GM23248 (cell line): ENCODE data around the gene FADS1. TPM values are rescaled to one million over a fixed set of nuclear protein-coding genes. Genes with fewer than 3 reads are reported as not detected.

Source experiments
- DNase-seq: peaks from one replicate; pipeline ENCODE4 v3.0.0-alpha.2; 2015
- H2AFZ ChIP-seq: fragments of 200-600 bp; sonication (generic); 2 replicates; pipeline ENCODE4 v1.6.1; 2016; ENCODE audit warnings: antibody characterized with exemption
- H3F3A ChIP-seq: fragments of 200-600 bp; sonication (generic); 2 replicates; pipeline ENCODE4 v1.6.1; 2016; ENCODE audit warnings: mild to moderate bottlenecking, antibody characterized with exemption, mixed run types; ENCODE audit not compliant: insufficient read depth
- H3K27ac ChIP-seq: fragments of 200-600 bp; sonication (generic); 2 replicates; pipeline ENCODE4 v1.5.1; 2016; ENCODE audit warnings: mild to moderate bottlenecking
- H3K27me3 ChIP-seq: fragments of 200-600 bp; sonication (generic); replicated peaks from 2 replicates; pipeline ENCODE4 v1.6.1; 2016; ENCODE audit warnings: mild to moderate bottlenecking; ENCODE audit not compliant: insufficient read depth
- H3K36me3 ChIP-seq: fragments of 200-600 bp; sonication (generic); 2 replicates; pipeline ENCODE4 v1.6.1; 2016; ENCODE audit warnings: low read depth, mild to moderate bottlenecking
- H3K4me1 ChIP-seq: fragments of 200-600 bp; sonication (generic); 2 replicates; pipeline ENCODE4 v1.6.1; 2016; ENCODE audit warnings: mild to moderate bottlenecking; ENCODE audit not compliant: insufficient read depth
- H3K4me2 ChIP-seq: fragments of 200-600 bp; sonication (generic); one replicate; pipeline ENCODE4 v1.6.1; 2016; ENCODE audit warnings: mild to moderate bottlenecking; ENCODE audit not compliant: unreplicated experiment
- H3K4me3 ChIP-seq: fragments of 200-600 bp; sonication (generic); 2 replicates; pipeline ENCODE4 v1.5.1; 2016; ENCODE audit warnings: mild to moderate bottlenecking
- H3K79me2 ChIP-seq: fragments of 200-600 bp; sonication (generic); 2 replicates; pipeline ENCODE4 v1.6.1; 2016; ENCODE audit warnings: mild to moderate bottlenecking; ENCODE audit not compliant: insufficient read depth
- H3K9ac ChIP-seq: fragments of 200-600 bp; sonication (generic); 2 replicates; pipeline ENCODE4 v1.6.1; 2016; ENCODE audit warnings: mild to moderate bottlenecking
- H3K9me2 ChIP-seq: fragments of 200-600 bp; sonication (generic); 2 replicates; pipeline ENCODE4 v1.6.1; 2016; ENCODE audit warnings: mixed run types, mild to moderate bottlenecking, moderate library complexity; ENCODE audit not compliant: insufficient read depth
- H3K9me3 ChIP-seq: fragments of 200-600 bp; sonication (generic); one replicate; pipeline ENCODE4 v1.6.1; 2017; ENCODE audit warnings: low read depth
- H4K20me1 ChIP-seq: fragments of 200-600 bp; sonication (generic); 2 replicates; pipeline ENCODE4 v1.6.0; 2016; ENCODE audit not compliant: insufficient read depth
- EZH2 ChIP-seq: fragments of 200-600 bp; sonication (generic); IDR thresholded peaks from 2 replicates; pipeline ENCODE4 v1.6.1; 2018; ENCODE audit warnings: antibody characterized with exemption, mild to moderate bottlenecking; ENCODE audit not compliant: insufficient read depth, poor library complexity, severe bottlenecking
- EZH2phosphoT487 ChIP-seq: fragments of 200-600 bp; sonication (generic); IDR thresholded peaks from 2 replicates; pipeline ENCODE4 v1.6.1; 2018; ENCODE audit warnings: antibody characterized with exemption, moderate library complexity, mild to moderate bottlenecking, low read depth; ENCODE audit not compliant: insufficient read depth
- WGBS, 2 experiments: methylation state at CpG; one replicate each; pipeline ENCODE4 v1.1.6; 2015 to 2017; ENCODE audit warnings: low lambda C conversion rate in 2 of 2, low coverage in 1 of 2; ENCODE audit errors: missing lambda C conversion rate in 2 of 2; 5-methylcytosine and 5-hydroxymethylcytosine counted together
- in situ Hi-C: fragments of 300-500 bp; cut with MboI; formaldehyde crosslinking; loops from 2 replicates; pipeline ENCODE4 v1.15.0; 2020
- polyA plus RNA-seq: library from polyadenylated mRNA; unstranded; fragments of >200 nt; fragmentation: Nextera tagmentation; extraction: Ambion mirVana; gene quantifications from 2 replicates; pipeline ENCODE4 v1.2.1, GENCODE V29; 2016
- total RNA-seq: library from RNA; depleted of rRNA; stranded (reverse); fragments of >200 nt; shearing (Covaris generic); gene quantifications from 2 replicates; pipeline ENCODE4 v1.2.3, GENCODE V29; 2014

Gene FADS1
- total and polyA plus RNA-seq, 2 experiments from 2014 or later: 12.9 to 19.7 TPM

DNA sequence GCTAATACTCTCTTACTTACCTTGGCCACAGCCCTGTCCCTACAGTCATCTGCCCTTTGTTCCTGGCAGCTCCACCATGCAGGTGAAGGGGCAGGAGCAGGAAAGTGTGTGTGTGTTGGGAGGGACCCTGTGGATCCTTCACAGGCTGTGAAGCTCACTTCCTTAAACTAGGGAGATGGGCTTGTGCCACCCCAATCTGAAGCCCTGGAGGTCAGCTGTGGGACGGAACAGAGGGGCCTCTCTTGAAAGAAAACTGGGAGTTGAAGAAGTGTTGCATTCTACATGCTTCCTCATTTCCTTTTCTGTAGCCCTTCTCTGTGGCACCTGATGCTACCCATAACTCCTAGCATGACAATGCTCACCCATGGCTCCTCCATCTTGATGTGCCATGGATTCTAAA, 11.7 kb downstream of the FADS1 start:
- H3K4me1 ChIP-seq: no peaks in the 10 kb centered on the region
- no peaks in the 10 kb centered on the region for H4K20me1 ChIP-seq
- no peak overlapping the region for H3K27ac ChIP-seq
- no peaks in the 10 kb centered on the region for H3K9me3 ChIP-seq
- H3K4me2 ChIP-seq: no peak overlapping the region
- H3K79me2 ChIP-seq: no peaks in the 10 kb centered on the region
- H3F3A ChIP-seq: no peaks in the 10 kb centered on the region
- TF ChIP-seq EZH2phosphoT487 (no peak), EZH2 (no peak)
- no peak overlapping the region for H2AFZ ChIP-seq
- WGBS, 2 experiments: 100% methylated on average over 1 of the region's 1 CpG
- H3K36me3 ChIP-seq: no peaks in the 10 kb centered on the region
- no peak for DNase-seq
- H3K27me3 ChIP-seq: no peaks in the 10 kb centered on the region
- no peak overlapping the region for H3K4me3 ChIP-seq
- no peaks in the 10 kb centered on the region for H3K9me2 ChIP-seq
- in situ Hi-C loops: no loop called here
- no peak overlapping the region for H3K9ac ChIP-seq

DNA sequence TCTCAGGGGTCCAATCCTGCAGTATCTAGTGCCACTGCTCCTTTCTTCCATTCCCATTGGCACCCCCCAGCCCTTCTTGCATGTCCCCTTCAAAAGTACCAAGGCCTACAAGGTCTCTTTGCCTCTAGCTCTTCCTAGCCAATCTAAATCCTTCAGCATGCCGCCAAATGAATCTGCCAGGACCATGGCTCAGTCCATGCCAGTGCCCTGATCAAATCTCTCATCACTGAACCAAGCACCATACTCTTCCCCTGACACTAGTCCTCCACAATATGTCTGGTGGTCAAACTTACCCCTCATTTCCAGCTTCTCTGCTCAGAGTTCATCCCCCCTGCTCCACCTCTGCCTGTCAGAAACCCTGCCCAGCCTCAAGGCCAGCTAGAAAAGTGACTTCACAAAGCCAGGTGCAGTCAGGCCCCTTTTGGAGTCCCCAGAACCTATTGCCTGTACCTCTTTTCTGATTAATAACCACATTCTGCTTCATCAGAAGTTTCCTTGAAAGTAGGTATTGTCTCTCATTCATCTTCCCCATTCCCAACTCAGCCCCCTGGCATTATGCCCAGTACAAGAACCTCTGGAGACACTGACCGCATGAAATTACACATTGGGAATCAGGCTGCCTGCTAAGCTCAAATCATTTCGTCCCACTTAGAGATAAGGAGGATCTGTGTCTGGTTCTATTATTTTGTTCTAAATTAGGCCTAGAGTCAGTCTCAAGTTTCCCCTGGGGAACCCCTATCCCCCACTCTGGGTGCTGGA, 12.7 kb downstream of the FADS1 start:
- no peak overlapping the region for H3K4me2 ChIP-seq
- in situ Hi-C loops: no loop called here

GRCh38 chr11:61802605-61803004, 14.2 kb downstream of the FADS1 start:
- H3K27ac ChIP-seq: no peak overlapping the region
- in situ Hi-C loops: no loop called here
- no peak overlapping the region for H2AFZ ChIP-seq
- DNase-seq: no peak
- H3K4me3 ChIP-seq: no peak overlapping the region
- H3K27me3 ChIP-seq: no peaks in the 10 kb centered on the region
- no peaks in the 10 kb centered on the region for H3K9me2 ChIP-seq
- H3K79me2 ChIP-seq: peaks cover 16% of the 10 kb centered on the region
- TF ChIP-seq EZH2phosphoT487: no peak
- no peak for TF ChIP-seq EZH2
- H3K36me3 ChIP-seq: no peaks in the 10 kb centered on the region
- no peaks in the 10 kb centered on the region for H4K20me1 ChIP-seq
- H3K4me1 ChIP-seq: no peaks in the 10 kb centered on the region
- H3K9ac ChIP-seq: no peak overlapping the region
- WGBS, 2 experiments: 84% methylated on average over 6 of the region's 6 CpGs
- H3F3A ChIP-seq: no peaks in the 10 kb centered on the region
- H3K9me3 ChIP-seq: no peaks in the 10 kb centered on the region
- H3K4me2 ChIP-seq: no peak overlapping the region

More for the DNA sequence above, 12.7 kb downstream of the FADS1 start:
- H3K27ac ChIP-seq: no peak overlapping the region
- no peak overlapping the region for H3K4me3 ChIP-seq
- no peak overlapping the region for H2AFZ ChIP-seq
- H3K9me3 ChIP-seq: no peaks in the 10 kb centered on the region
- no peaks in the 10 kb centered on the region for H3K9me2 ChIP-seq
- H3K79me2 ChIP-seq: 0 out of 2 replicates have a peak, but pooled peaks cover 4% of the 10 kb centered on the region
- H3K9ac ChIP-seq: no peak overlapping the region
- TF ChIP-seq EZH2phosphoT487 (no peak), EZH2 (no peak)
- no peaks in the 10 kb centered on the region for H3F3A ChIP-seq
- H3K36me3 ChIP-seq: no peaks in the 10 kb centered on the region
- 83 to 89% methylated on average over 3 of the region's 3 CpGs for WGBS, 2 experiments
- no peak for DNase-seq
- H4K20me1 ChIP-seq: no peaks in the 10 kb centered on the region
- H3K27me3 ChIP-seq: no peaks in the 10 kb centered on the region
- H3K4me1 ChIP-seq: no peaks in the 10 kb centered on the region

- TF ChIP-seq EZH2: no peak
- no peak for TF ChIP-seq EZH2phosphoT487
- Histone ChIP-seq H3K9ac (no peak overlapping the region), H3K27me3 (no peaks in the 10 kb centered on the region), H3K9me2 (no peaks in the 10 kb centered on the region), H3K4me1 (no peaks in the 10 kb centered on the region), H3K4me3 (no peak overlapping the region), H3K27ac (no peak overlapping the region), H2AFZ (no peak overlapping the region), H3K9me3 (no peaks in the 10 kb centered on the region), H3K36me3 (no peaks in the 10 kb centered on the region), H3K4me2 (no peak overlapping the region), H3F3A (no peaks in the 10 kb centered on the region), H3K79me2 (peaks cover 36% of the 10 kb centered on the region), H4K20me1 (no peaks in the 10 kb centered on the region)
- 95% methylated on average over 3 of the region's 3 CpGs for WGBS, 2 experiments
- DNase-seq: no peak
- in situ Hi-C loops: no loop called here
These were observed 16.2 kb downstream of the FADS1 start for GRCh38 chr11:61800331-61801281.
